Dendritic cell treated with granulocyte-macrophage colony-stimulating factor and Interleukin-4, amounts not matched to agents 40 ng/mL and 50 ng/mL, for 4 days (primary cell): ENCODE results near the gene SYT13.

Experiments used
- H3K27ac Mint-ChIP-seq: one replicate; pipeline ENCODE4 v1.8.0; 2022; ENCODE audit warnings: mild to moderate bottlenecking, mixed read lengths
- H3K27me3 Mint-ChIP-seq: one replicate; pipeline ENCODE4 v1.8.0; 2022; ENCODE audit warnings: mild to moderate bottlenecking, mixed read lengths
- H3K36me3 Mint-ChIP-seq: one replicate; pipeline ENCODE4 v1.8.0; 2022; ENCODE audit warnings: low read depth, mixed read lengths
- H3K4me1 Mint-ChIP-seq: one replicate; pipeline ENCODE4 v1.8.0; 2022; ENCODE audit warnings: low read depth, mixed read lengths
- H3K4me3 Mint-ChIP-seq: one replicate; pipeline ENCODE4 v1.8.0; 2022; ENCODE audit warnings: mild to moderate bottlenecking, moderate library complexity, mixed read lengths
- H3K9me3 Mint-ChIP-seq: one replicate; pipeline ENCODE4 v1.8.0; 2022; ENCODE audit warnings: mixed read lengths
- intact Hi-C: fragments of 100-400 bp; cut with micrococcal nuclease; formaldehyde crosslinking; loops from one replicate; pipeline ENCODE4 v1.15.0; 2022

SYT13 gene

GRCh38 chr11:45208135-45208534, 78.0 kb downstream of the SYT13 start:
- Mint-ChIP-seq H3K27me3 (peaks cover 4% of the 10 kb centered on the region), H3K27ac (no peak overlapping the region), H3K36me3 (peaks cover 14% of the 10 kb centered on the region), H3K9me3 (no peaks in the 10 kb centered on the region), H3K4me3 (no peak overlapping the region), H3K4me1 (peaks cover 15% of the 10 kb centered on the region)
- intact Hi-C loops = no loop called here

GRCh38 chr11:45205978-45206377, 80.2 kb downstream of the SYT13 start:
- Mint-ChIP-seq H3K4me3 (no peak overlapping the region), H3K36me3 (peaks cover 6% of the 10 kb centered on the region), H3K27me3 (peaks cover 4% of the 10 kb centered on the region), H3K9me3 (no peaks in the 10 kb centered on the region), H3K4me1 (peaks cover 19% of the 10 kb centered on the region), H3K27ac (no peak overlapping the region)
- intact Hi-C loops = no loop called here

- H3K4me1 Mint-ChIP-seq = peaks cover 11% of the 10 kb centered on the region
- no peaks in the 10 kb centered on the region for H3K9me3 Mint-ChIP-seq
- no peak overlapping the region for H3K4me3 Mint-ChIP-seq
- peaks cover 6% of the 10 kb centered on the region for H3K36me3 Mint-ChIP-seq
- intact Hi-C loops = no loop called here
- H3K27ac Mint-ChIP-seq = no peak overlapping the region
- H3K27me3 Mint-ChIP-seq = no peaks in the 10 kb centered on the region
Measured at GRCh38 chr11:45204761-45205160, 81.4 kb downstream of the SYT13 start.

GRCh38 chr11:45193695-45194094, 92.4 kb downstream of the SYT13 start:
- Mint-ChIP-seq H3K9me3 (no peaks in the 10 kb centered on the region), H3K4me1 (no peaks in the 10 kb centered on the region), H3K27ac (no peak overlapping the region), H3K4me3 (no peak overlapping the region), H3K36me3 (peaks cover 6% of the 10 kb centered on the region), H3K27me3 (no peaks in the 10 kb centered on the region)
- intact Hi-C loops = no loop called here
